ENCODE results near the gene LRRC55.

Gene LRRC55

GRCh38 chr11:57192316-57192715, 10.6 kb downstream of the LRRC55 start:
- no peak for TF ChIP-seq CTCF (IDR thresholded peaks at IDR 0.05; ENCODE audit: control extremely low read depth, extremely low read depth, low read depth, missing control alignments)
- ChIA-PET CTCF (no interaction called here), POLR2A (no interaction called here)
- DNase-seq (ENCODE audit: extremely low spot score) = no peak

- POLR2A ChIA-PET = no interaction called here
- CTCF ChIA-PET = interaction anchor here (1.2 kb wide), 1 partner anchor 13 kb away, joined by 3 read pairs; no protein-coding TSS in a partner anchor
- no peak for TF ChIP-seq CTCF (IDR thresholded peaks at IDR 0.05; ENCODE audit: control extremely low read depth, extremely low read depth, low read depth, missing control alignments)
- DNase-seq (ENCODE audit: extremely low spot score) = no peak
These were observed 14.8 kb downstream of the LRRC55 start for GRCh38 chr11:57196596-57196995.

- no peak for TF ChIP-seq CTCF (IDR thresholded peaks at IDR 0.05; ENCODE audit: control extremely low read depth, extremely low read depth, low read depth, missing control alignments)
- DNase-seq (ENCODE audit: extremely low spot score) = no peak
- ChIA-PET CTCF (no interaction called here), POLR2A (no interaction called here)
These were observed 16.0 kb downstream of the LRRC55 start for GRCh38 chr11:57197762-57198161.

GRCh38 chr11:57199330-57199729, 17.6 kb downstream of the LRRC55 start:
- DNase-seq (ENCODE audit: extremely low spot score) = no peak
- TF ChIP-seq CTCF (IDR thresholded peaks at IDR 0.05; ENCODE audit: control extremely low read depth, extremely low read depth, low read depth, missing control alignments) = no peak
- CTCF ChIA-PET = no interaction called here
- POLR2A ChIA-PET = no interaction called here

GRCh38 chr11:57200917-57201316, 19.2 kb downstream of the LRRC55 start:
- ChIA-PET CTCF (no interaction called here), POLR2A (no interaction called here)
- DNase-seq (ENCODE audit: extremely low spot score) = no peak
- TF ChIP-seq CTCF (IDR thresholded peaks at IDR 0.05; ENCODE audit: control extremely low read depth, extremely low read depth, low read depth, missing control alignments) = no peak

- ChIA-PET POLR2A (no interaction called here), CTCF (no interaction called here)
- TF ChIP-seq CTCF (IDR thresholded peaks at IDR 0.05; ENCODE audit: control extremely low read depth, extremely low read depth, low read depth, missing control alignments) = no peak
- no peak for DNase-seq (ENCODE audit: extremely low spot score)
These were observed 20.5 kb downstream of the LRRC55 start for GRCh38 chr11:57202281-57202680.

- no peak for DNase-seq (ENCODE audit: extremely low spot score)
- ChIA-PET POLR2A (no interaction called here), CTCF (interaction anchor here (1.0 to 1.5 kb wide), 4 partner anchors 22 to 317 kb away, joined by 3 to 4 read pairs (median 3); no protein-coding TSS in a partner anchor)
- TF ChIP-seq CTCF (IDR thresholded peaks at IDR 0.05; ENCODE audit: control extremely low read depth, extremely low read depth, low read depth, missing control alignments) = no peak
These were observed 21.6 kb downstream of the LRRC55 start for GRCh38 chr11:57203359-57203758.

Measured in GM10248 (cell line).